RPMI7951 (cell line): ENCODE results near the gene SGK1. TPM values are rescaled to one million over a fixed set of nuclear protein-coding genes. Genes with fewer than 3 reads are reported as not detected.
"Not testable (repeated sequence)": the region's sequence is repeated elsewhere in the genome, so short reads cannot be mapped to it uniquely, and the experiment has no call there.

Experiments
- DNase-seq: peaks from one replicate; pipeline ENCODE4 v3.0.0-alpha.2; 2012; ENCODE audit warnings: low read depth
- total RNA-seq: library from RNA; depleted of rRNA; stranded (reverse); fragments of >200 nt; shearing (Covaris generic); gene quantifications from 2 replicates; pipeline ENCODE4 v1.2.3, GENCODE V29; 2014

The SGK1 gene
- total RNA-seq, 1 experiment from 2014 or later = 118 TPM

- DNase-seq = not testable (repeated sequence)
These were observed 13.5 kb downstream of the SGK1 start for GRCh38 chr6:134304381-134304780.

DNA sequence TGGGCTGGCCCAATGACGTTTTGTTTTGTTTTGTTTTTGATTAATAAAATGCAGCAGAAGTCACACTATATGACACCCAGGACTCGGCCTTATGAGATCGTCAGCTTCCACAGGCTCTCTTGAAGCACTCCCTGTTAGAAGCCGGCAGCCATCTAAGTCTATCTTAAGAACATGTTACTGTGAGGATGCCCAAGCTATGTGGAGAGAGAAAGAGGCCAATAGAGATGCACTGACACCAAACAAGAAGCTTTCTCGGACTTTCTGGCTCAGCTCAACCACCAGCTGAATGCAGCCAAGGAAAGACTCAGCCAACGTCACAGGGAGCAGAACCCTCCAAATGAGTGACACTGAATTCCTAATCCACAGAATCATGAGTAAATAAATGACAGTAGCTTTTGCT lies 14.0 kb downstream of the SGK1 start:
- no peak for DNase-seq

GRCh38 chr6:134299236-134299635 lies 18.7 kb downstream of the SGK1 start:
- no peak for DNase-seq

DNA sequence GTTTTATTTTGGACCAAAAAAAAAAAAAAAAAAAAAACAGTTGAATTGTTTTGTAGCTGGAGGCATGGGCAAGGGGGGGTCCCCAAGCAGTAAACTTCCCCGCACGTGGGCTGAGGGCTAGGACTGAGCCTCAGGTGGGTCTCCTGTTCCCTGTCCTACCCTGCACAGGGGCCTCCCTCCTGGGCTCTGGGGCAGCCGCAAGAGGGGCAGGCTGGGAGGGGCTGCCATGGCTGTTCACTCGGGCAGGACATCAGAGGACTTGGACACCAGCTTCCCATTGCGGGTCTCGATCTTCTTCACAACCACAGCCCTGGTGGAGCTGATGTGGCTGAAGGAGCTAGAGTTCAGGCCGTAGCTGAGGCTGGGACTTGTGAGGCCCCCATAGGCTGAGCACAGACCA lies 21.1 kb downstream of the SGK1 start:
- no peak for DNase-seq

- DNase-seq = peak; percentile 98
These were observed 21.9 kb downstream of the SGK1 start for GRCh38 chr6:134295953-134296553.

GRCh38 chr6:134293659-134294161 lies 24.2 kb downstream of the SGK1 start:
- no peak for DNase-seq

GRCh38 chr6:134291156-134291555 lies 26.8 kb downstream of the SGK1 start:
- no peak for DNase-seq

GRCh38 chr6:134289204-134289575 lies 28.7 kb downstream of the SGK1 start:
- no peak for DNase-seq

DNA sequence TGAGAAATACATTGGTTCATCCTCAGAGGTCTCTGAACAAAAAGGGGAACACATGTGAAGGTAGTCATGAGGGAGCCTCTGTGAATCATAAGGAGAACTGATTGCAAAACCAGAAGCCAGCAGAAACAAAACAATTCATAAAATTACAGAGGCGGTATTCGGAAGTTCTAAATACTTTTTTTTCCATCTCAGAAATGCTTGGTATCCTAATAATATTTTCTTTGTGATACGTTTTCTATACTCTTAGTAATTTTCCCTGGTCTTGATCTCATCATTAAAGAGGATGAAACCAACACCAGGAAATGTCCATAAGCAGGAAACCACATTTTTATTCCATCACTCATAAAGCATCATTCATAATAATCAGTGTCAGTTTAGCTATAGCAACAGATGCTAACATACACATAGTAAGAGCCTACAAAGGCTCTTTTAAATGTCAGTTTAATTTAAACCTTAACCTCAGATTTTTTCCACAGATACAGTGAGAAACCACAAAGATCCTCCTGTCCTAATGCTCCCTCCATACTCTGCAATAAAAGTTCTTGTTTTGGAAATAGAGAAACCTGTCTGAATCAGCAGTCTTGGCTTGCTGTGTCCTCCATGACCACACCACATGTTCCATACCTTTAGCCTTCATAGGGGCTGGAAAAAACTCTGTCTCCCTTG lies 29.2 kb downstream of the SGK1 start:
- peak; percentile 93 for DNase-seq

- DNase-seq = peak; percentile 71
These were observed 29.9 kb downstream of the SGK1 start for GRCh38 chr6:134287859-134288537.

- DNase-seq = no peak
These were observed 35.1 kb downstream of the SGK1 start for GRCh38 chr6:134282816-134283215.

DNA sequence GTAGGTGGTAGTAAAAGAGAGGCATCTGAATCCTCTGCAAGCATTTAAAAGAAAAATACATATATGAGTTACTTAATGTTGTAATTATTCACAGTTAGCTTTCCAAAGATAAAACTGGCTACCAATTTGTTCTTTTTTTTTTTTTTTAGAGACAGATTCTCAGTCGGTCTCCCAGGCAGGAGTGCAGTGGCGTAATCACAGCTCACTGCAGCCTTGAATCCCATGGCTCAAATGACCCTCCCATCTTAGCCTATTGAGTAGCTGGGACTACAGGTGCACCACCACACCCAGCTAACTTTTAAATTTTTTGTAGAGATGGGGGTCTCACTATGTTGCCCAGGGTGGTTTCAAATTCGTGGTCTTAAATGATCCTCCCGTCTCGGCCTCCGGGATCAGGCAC lies 36.5 kb downstream of the SGK1 start:
- DNase-seq = no peak

GRCh38 chr6:134278000-134278399 lies 39.9 kb downstream of the SGK1 start:
- no peak for DNase-seq

- DNase-seq = peak; percentile 14
These were observed 41.0 kb downstream of the SGK1 start for GRCh38 chr6:134276891-134277377.

- no peak for DNase-seq
These were observed 45.5 kb downstream of the SGK1 start for GRCh38 chr6:134272374-134272773.

DNA sequence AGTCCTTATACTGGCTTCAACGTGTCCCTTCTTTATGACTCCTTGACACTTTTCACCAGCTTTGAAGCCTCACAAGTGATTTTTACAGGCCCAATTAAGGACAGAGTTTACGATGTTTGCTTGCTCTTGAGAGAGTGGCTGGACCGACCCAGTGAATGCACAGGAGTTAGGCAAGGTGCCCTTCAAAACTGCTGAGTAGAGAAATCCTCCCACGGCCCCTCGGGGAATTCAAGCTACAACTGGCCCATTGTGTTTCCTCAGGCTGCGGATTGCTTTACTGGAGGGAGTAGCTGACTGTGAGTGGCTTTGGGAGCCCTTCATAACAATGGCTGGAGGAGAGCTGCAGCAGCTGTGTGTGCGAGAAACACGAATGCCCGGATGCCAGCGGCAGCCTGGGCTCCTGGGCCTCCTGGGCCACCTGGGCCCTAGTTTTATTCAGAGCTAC lies 50.0 kb downstream of the SGK1 start:
- peak; percentile 56 for DNase-seq

GRCh38 chr6:134266776-134267175 lies 51.1 kb downstream of the SGK1 start:
- no peak for DNase-seq

- no peak for DNase-seq
These were observed 56.1 kb downstream of the SGK1 start for GRCh38 chr6:134261766-134262165.

GRCh38 chr6:134258849-134259306 lies 59.0 kb downstream of the SGK1 start:
- no peak for DNase-seq

- DNase-seq = no peak
These were observed 60.4 kb downstream of the SGK1 start for GRCh38 chr6:134257516-134257915.

- no peak for DNase-seq
These were observed 61.0 kb downstream of the SGK1 start for GRCh38 chr6:134256862-134257261.

DNA sequence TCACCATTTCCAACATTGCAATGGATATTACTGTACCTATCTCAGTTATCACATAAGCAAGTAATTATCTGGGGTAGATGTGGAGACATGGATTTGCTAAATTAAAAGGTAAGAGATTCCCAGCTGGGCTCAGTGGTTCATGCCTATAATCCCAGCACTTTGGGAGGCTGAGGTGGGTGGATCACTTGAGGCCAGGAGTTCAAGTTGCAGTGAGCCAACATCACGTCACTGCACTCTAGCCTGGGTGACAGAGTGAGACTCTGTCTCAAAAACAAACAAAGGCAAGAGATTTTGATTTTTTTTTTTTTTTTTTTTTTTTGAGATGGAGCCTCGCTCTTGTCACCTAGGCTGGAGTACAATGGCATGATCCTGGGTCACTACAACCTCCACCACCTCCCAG lies 62.6 kb downstream of the SGK1 start:
- DNase-seq = not testable (repeated sequence)

DNA sequence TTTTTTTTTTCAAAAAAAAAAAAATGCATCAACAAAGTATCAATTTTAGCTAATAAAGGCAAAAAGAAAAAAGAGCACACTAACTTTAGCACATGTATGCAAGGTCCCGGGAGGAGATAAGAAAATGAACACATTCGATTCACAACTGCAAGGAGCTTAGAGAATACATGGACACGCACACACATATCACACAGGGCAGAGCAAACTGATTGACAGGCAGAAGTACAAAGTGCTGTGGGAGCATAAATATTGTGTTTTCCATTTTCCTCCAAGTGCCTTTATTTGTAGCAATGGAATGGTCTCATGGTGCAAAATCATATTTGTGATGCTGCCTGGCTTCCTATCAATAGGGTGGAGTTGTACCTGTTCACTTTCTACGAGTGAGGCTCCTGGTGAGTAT lies 63.8 kb downstream of the SGK1 start:
- DNase-seq = no peak
